GM12892 (cell line): Measurements from ENCODE around the gene ITGA3.

Experiments
- POLR2A ChIP-seq: IDR thresholded peaks from 2 replicates; pipeline ENCODE4 v1.6.1; 2011; ENCODE audit warnings: low read depth, low read length, control low read depth
- POLR2AphosphoS5 ChIP-seq: IDR thresholded peaks from 2 replicates; pipeline ENCODE4 v1.6.1; 2011; ENCODE audit warnings: low read depth, low read length, control low read depth
- TAF1 ChIP-seq: IDR thresholded peaks from 2 replicates; pipeline ENCODE4 v1.6.1; 2011; ENCODE audit warnings: low read depth, mild to moderate bottlenecking, control low read depth, low read length, borderline replicate concordance

- TF ChIP-seq POLR2A: no peak
- no peak for TF ChIP-seq POLR2AphosphoS5
- no peak for TF ChIP-seq TAF1
Measured at GRCh38 chr17:50122945-50123344, 67.0 kb downstream of the ITGA3 start.
